Glomerular endothelial cell (primary cell): Measurements from ENCODE around the gene LRRN2. TPM values are rescaled to one million over a fixed set of nuclear protein-coding genes. Genes with fewer than 3 reads are reported as not detected.

Source experiments
- DNase-seq: peaks from one replicate; pipeline ENCODE4 v3.0.0-alpha.2; 2011; ENCODE audit warnings: low read depth, low spot score; ENCODE audit errors: extremely low read depth
- total RNA-seq: library from RNA; depleted of rRNA; stranded (reverse); fragments of >200 nt; gene quantifications from 2 replicates; pipeline ENCODE4 v1.2.3, GENCODE V29; 2015

The LRRN2 gene
- total RNA-seq, 1 donor from 2014 or later: not detected

DNA sequence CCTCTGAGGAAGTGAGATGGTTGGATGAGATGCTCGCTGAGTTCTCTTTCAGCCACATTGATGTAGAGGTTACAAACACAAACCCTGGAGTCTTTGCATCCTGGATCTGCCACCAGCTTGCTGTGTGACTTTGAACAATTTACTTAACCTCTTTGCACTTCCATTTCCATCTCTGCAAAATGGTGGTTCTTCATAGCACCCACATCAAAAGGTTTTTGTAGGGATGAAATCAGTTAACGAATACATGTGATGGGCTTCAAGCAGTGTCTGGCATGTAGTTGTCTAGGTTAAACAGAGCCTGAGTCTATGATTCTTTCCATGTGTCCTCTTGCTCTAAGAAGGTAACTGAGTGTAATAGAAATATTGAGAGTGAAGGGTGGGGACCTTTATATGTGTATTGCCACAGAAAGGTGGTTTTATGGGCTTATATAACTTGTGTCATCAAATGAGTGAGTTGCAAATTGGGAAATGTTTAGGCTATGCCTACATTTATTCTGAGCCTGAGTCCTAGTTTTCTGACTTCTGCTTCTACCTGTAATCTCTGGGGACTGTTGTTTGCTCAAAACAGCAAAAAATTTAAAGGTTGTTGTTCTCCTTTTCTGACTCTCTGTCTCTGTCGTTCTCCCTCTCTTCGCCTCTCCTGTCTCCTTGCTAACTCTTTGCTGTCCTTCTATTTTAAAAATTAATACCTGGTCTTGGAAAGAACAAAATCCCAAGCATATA is 27.3 kb upstream of the LRRN2 start:
- DNase-seq: no peak

DNA sequence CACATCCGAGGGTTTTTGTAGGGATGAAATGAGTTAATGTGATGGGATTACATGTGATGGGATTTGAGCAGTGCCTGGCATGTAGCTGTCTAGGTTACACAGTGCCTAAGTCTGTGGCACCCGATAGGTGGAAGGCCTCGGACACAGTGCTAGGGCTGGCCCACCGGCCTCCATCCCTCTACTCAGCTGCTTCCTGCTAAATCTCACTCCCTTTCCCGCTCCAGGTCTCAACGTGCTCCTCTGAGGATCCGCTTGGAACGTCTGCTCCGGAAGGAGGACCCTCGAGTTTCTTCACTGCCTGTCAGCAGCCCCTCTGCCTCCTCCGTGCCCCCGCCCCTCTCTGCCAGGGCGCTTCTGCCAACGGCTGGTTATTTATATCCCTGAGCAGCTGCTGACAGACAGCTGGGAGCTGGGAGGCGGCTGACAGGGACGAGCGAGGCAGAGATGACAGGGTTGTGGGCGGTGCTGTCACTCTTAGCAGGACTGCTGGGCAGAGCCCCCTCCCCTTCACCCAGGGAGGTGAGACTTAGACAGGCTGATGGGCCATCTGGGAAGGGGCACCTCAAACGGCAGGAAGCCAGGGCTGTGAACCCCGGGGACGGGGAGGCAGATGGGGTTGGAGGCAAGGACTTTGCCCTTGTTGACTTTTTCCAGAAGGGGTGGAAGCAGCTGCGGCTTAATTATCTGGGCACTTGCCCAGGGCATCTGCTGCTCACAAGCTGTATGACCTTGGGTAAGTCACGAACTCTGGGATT is 26.6 kb upstream of the LRRN2 start:
- no peak for DNase-seq

DNA sequence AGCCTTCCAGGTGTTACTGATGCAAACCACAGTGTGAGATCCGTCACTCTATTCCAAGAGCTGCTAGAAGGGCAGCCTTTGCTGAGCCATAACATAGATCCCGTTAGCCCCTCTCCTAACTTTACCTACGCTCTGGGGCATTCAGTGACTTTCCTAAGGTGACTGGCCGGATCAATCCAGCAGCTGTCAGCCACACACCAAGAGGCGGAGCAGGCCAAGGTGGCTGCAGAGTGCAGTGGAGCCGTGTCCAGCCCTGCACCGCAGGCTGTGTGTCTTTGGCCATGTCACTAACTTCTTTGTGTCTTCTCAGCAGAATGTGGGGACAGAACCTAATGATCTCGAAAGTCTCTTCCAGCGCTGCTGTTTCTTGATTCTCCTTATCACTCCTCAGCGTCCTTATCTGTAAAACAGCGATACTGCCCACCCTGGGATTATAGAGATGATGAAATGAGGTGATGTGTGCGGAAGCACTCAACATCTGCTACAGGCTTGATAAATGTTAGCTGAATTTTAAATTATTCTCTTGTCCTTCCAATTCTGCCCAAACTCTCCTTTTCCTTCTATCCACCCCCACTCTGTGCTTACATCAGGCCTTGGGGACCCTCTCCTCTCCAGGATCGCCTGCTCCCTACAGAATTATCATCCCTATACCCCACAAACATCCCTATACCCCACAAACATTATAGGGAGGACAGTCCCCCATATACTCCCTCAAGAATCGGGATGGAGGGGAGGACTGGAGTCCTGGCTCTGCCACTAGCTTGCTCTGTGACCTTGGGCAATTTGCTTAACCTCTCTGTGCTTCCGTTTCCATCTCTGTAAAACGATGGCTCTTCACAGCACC is 25.8 kb upstream of the LRRN2 start:
- DNase-seq: no peak

DNA sequence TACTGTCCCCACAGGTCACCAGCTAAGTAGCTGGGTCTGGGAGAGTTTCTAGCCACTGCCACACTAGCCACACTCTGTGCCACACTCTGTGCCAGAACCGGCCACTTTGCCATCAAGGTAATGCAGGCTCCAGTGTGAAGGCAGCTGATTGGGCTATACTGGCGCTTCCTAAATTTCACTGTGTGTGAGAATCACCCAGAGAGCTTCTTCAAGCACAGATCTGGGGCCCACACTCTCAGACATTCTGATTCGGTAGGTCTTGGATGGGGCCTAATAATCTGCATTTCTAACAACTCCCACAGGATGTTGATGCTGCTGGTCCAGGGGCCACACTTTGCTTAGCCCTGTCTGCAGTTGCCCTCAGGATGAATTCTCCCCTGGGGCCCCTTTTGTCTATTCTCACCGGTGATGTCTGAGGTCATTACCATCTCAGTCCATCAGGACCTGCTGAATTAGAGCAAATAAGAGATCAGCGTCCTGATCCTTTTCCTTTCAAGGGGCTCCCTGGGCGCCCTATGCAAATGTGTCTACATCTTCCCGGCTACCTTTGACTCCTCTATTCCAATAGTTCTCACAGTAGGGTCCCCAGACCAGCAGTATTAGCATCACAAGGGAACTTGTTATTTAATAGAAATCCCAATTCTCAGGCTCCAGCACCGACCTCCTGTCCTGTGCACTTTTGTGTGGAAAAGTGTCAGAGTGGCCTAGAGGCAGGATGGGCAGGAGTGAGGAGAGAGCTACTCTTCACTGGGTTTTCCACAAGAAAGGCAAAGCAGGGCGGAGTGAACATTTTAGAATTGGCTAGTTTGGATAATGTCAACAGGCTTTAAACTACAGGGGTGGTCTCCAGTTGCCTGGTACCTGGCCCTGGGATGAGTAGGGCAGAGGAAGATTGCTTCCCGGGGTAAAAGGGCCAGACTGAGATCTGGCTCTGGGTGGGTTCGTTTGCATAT is 24.7 kb upstream of the LRRN2 start:
- DNase-seq: no peak

DNA sequence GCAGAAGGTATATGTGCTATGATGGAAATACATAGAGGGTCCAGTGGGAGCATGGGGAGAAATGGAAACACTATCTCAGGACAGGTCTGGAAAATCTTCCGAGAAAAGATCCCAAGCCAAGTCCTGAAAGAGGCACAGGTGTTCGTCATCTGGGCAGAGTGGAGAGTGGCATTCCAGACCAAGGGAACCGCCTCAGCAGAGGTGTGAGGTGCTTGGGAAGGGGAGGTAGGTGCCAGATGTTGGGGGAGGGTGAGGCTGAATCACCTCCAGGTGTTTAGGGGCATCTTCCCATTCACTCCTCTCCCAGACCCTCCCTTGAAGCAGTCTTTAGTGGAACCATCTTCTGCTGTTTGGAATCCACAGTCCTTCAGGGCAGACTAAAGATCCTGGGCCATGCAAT is 23.5 kb upstream of the LRRN2 start:
- DNase-seq: no peak

DNA sequence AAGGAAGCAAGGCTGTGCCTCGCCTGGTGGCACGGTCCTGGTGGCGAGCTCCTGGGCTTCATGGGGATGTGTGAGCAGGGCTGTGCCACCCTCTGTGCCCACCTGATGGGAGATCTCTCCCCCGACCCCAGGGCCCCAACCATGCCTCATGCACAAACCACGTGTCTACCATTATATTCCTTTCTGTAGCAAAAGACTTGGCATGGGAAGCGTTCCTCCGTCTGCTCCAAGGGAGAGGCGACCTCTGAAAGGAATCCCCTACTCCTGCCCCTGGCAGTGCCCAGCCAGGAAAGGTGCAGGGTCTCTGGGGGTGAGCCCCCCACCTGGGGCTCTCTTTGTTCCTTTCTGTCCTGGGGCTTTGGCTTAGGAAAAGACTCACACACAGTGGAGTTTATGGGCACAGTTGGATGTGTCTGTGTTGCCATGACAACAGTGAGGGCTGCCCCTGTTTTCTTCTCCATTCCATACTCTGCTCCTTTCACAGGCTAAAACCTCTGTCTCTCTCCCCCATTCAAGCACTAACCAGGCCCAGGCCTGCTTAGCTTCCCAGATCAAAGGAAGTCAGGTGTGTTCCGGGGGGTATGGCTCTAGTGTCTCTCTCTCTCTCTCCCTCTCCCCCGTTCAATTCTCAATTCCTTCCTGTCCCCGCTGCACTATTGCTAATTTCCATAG is 21.4 kb upstream of the LRRN2 start:
- no peak for DNase-seq

DNA sequence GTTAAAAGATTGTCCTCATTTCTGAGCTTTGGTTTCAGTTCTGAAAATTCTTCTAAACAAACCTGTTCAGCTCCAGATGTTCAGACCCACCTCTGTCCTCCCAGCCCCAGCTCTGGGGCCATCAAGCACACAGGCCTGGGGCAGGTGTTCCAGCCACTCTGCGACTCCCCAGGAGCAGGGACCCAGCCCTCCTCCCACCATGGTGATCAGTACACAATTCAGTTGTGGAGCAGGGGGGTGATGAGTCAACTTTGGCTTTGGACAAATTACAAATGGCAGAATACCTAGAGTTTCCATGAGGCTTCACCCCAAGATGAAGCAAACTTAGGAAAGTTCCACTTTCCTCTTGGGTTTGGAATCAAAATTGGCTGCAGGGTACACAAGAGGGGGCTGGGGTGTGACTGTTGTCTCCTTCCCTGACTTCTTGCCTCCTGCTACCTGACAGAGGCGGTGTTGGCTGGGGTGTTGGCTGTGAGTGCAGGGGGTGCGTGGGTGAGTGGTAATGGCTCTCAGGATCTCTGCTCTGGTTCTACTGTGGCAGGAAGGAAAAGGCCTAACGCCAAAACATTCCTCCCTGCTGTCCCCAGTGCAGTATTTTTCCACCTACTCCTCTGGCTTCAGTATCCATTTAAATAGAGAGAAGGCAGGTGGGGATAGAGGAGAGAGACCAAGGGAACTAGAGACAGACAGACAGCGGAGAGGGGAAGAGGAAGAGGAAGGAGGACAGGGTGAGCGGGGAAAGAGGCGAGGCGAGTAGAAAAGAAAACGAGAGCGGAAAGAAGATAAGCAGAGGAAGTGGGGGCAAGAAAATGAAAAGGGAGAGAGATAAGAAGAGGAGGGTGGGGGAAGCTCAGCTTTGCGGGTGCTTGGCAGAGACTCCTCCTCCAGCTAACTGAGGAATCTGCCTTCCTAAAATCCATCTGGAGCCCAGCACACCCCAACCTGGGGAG is 20.6 kb upstream of the LRRN2 start:
- no peak for DNase-seq

DNA sequence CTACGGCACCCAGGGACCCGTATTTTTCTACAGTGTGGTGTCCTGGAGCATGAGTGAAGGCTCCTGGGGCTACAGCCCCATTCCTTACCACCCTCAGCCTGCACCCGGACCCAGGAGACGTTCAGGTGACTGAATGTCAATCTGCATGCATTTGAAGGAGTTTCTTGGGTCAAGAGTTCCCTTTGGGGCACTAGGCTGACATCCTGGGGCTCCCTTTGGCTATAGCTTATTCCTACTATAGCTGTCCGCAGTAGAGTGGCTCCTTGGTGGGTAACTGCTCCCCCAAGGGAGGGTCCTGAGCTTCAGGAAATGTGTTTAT is 19.9 kb upstream of the LRRN2 start:
- DNase-seq: no peak

DNA sequence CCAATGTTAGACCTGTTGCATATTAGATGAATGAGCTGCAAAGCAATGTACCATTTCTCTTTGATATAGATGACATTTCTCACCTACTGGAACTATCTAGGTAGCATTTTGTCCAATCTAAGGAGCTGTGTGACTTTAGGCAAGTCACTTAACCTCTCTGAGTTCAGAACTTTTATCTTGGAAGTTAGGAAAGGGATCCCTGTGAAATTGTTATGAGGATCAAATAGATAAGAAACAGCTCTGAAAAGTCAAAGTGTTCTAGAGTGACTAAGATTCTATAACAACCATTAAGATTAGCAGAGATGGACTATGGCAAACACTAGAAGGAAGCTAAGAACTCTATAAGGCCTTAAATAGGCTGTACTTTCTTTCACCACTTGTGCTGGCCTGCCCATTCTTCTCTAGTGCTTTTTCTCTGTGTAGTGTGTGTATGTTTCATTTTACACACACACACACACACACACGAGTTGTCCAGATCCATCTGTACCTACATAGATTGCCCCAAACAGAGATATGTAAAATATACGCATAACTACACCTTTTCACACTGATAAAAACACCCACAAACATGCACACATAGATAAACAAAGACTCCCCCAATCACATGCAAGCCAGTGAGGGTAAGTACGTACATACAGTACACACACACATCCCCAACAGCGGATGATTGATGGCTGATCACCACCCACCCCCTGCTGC is 19.4 kb upstream of the LRRN2 start:
- DNase-seq: no peak

DNA sequence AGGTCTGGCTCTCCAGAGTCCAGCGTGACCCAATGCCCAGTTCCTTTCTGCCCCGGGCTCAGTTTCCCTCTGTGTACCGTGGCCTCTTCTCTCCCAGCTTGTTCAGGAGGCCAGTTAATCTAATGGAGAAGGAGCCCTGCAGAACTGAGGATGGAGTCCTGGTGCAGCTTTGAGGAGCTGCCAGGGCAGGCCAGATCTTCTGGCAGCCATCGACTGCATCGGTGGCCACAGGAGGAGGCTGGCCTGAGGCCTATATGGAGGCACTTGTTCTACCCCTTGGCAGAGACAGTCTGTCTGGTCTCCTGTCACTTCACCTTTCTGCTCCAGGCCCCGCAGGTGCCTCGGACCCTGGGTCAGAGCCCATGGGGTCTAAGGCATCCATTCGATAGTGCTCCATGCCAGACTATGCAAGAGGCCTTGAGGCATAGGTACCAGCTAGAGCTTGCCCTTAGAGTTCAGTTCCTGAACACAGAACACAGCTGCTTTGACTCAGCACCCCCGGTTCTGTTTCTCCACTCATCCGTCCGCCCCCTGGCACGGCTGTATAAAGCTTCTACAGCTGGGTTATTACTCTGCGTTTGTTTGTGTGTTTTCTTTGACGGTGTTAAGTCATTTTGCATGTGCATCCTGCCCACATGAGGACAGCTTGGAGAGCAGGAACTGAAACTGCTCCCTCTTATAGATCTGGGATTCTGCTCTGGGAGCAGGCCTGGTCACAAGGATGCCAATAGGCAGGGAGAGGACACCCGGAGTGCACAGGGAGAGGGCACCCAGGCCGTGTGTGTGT is 18.5 kb upstream of the LRRN2 start:
- DNase-seq: no peak

DNA sequence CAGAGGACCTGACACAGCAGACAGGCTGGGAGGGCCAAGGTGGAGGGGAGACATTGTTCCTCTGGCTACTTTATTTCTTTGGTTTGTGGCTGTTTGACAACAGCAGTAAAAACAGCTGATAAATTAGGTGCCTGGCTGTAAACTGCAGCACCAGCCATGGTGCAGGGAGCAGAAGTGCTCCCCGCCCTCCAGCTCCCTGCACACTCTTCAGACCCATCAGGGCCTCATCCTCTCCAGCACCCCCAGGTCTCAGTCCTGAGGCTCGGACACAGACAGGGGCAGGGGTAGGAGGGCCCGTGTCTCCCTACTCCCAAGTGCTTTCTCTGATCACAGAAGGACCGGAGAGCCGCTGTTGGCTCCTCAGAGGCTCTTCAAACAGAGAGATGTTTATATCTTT is 17.7 kb upstream of the LRRN2 start:
- DNase-seq: no peak

DNA sequence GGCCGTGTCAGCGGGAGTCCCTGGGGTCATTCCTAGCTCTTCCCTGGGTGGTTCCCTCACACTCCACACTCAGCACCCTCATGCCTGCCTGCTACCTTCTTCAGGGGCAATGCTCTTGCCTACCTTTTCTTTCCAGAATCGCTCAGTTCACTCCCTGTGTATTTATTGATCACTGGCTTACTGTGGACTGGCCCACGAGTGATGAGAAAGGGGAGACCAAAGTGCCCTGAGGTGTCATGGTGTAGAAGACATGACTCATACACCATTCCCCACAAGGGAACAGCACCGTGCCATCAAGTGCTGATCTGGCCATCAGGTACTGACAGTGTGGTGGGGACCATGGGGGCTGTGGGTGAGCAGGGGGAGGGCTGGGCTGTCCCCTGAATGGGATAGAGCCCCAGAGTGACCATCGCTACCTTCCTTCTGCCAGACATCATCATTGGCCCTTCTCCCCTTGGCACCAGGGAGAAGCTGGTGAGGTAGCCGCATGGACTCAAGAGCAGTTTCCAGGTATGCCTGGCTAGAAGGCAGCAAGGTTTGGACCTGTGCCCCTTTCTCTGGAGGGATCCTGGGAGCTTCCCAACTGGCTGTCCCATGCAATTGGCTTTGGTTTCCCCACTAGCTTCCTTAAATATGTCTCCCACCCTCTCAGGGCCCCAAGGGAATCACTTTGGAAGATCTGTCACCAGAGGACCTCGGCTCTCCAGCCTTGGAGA is 17.2 kb upstream of the LRRN2 start:
- DNase-seq: no peak

DNA sequence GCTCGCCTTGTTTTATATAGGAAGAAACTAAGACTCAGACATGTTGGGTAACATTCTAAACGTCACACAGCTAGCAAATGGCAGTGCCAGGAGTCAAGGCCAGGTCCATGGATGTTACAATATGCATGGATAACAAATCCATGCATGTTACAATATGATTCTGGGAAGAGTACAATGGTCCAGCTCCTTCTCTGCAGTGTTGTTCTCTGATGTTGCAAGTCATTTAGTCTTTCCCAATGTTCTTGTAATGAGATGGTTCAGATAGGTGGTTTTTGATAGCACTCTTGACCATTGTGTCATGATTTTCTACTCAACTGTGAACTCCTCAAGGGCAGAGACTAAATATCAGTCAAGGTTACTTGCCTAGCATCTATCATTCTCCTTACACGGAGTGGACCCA is 15.7 kb upstream of the LRRN2 start:
- no peak for DNase-seq

DNA sequence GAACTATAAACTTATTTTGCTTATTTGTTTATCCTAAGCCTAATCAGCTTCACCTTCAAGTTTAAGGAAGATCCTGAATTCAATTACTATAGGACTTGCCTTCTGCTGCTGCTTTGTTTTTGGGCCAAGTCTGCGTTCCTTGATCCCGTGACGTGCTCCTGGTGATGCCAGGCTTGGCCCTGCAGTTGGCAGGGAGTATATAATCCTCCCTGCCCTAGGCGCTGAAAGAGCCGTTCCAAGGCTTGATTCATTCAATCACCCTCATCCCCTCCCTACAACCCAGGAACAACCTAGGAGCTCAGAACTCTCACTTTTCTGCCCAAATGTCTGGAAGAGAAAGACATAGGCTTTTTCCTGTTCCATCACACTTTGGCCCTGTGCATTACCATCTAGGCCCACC is 12.4 kb upstream of the LRRN2 start:
- no peak for DNase-seq

DNA sequence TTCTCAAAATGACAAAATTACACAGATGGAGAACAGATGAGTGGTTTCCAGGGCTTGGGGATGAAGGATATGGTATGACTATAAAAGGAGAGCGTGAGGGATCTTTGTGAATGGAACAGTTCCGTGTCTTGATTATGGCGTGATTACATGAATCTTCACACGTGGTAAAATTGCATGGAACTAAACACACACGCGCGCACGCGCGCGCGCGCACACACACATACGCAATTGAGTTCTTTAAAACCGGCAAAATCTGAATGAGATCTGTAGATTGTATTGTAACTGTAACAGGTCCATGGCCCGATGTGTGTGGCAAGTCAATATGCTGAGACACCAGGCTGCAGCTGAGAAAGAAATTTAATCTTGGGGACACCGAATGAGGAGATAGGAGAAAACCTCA is 11.1 kb upstream of the LRRN2 start:
- no peak for DNase-seq

DNA sequence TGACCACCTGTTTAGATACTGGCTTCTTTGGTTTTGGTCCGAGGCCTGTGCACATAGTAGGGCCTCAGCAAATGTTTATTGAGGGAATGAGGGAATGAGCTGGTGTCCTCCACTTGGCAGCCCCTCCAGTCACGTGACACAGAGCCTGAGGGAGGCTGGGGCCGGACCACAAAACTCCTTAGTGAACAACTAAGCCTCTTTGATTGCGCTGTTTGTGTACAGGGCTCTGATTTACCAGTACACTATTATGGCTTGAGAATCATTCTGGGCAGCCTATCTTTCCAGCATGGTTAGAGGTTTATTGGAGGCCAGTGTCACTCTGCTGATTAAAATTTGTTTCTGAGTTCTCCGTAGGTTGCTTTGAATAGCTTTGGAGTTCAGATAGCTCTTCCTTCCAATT is 10.2 kb upstream of the LRRN2 start:
- DNase-seq: no peak

DNA sequence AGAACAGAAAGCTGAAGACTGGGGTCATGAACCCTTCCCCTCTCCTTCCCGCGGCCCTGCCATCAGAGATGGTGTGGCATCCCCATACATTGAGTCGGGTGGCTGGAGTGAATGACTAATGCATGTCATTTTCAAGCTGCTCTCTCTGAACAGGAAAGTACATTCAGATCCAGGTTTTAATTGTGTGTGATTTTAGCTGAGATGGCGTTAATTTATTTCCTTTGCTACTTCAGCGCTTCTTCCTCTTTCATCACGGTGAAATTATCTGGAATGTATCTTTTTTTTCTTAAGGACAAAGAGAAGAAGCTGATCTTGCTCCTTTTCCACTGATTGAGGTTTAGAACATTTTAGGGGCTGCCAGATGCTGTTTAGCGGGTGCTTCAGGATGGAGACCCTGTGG is 8.6 kb upstream of the LRRN2 start:
- DNase-seq: no peak
